ENCODE data around the gene KEAP1. TPM values are rescaled to one million over a fixed set of nuclear protein-coding genes. Genes with fewer than 3 reads are reported as not detected.

Gene KEAP1
- 51.6 to 75.8 TPM (median 59.7 TPM) in 5 replicates for total RNA-seq (2022; extraction: Qiagen RNA extraction; ENCODE audit: low read depth)

DNA sequence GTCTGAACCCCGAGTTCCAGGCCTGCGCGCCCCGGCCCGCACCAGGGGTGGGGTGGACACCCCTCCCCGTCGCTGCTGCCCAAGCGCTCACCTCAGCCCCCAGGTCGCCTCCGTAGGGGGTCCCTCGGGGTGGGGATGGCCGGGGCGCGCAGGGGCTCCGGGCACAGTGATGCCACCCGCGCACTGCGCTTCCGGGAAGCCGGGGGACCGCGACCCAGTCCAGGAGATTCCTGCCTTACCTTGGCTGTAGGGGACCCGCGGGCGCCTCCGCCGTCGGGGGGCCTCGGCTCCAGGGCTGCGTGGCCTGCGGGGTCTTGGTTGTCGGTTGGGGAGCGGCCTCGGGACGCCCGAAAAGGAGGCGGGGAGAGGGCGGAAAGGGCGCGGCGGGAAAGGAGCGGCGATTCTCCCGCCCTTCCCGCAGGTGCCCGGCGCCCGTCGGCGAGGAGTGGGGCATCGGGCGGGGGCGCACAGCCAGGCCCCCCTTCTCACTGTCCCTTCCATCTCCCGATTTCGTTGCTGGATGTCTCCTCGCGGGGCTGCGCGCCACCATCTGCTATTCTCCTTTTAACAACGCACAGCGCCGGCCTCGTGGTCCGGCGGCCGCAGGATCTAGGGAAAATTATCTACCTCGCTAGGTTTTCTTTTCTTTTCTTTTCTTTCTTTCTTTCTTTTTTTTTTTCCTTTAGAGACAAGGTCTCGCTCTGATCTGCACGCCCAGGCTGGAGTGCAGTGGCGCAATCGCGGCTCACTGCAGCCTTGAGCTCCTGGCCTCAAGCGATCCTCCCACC, at the start of gene KEAP1:
KEAP1 (minus strand) TSS at position 355 of the 788 bp plus-strand sequence. CDS start 3,323 bp downstream, outside the sequence.

DNA sequence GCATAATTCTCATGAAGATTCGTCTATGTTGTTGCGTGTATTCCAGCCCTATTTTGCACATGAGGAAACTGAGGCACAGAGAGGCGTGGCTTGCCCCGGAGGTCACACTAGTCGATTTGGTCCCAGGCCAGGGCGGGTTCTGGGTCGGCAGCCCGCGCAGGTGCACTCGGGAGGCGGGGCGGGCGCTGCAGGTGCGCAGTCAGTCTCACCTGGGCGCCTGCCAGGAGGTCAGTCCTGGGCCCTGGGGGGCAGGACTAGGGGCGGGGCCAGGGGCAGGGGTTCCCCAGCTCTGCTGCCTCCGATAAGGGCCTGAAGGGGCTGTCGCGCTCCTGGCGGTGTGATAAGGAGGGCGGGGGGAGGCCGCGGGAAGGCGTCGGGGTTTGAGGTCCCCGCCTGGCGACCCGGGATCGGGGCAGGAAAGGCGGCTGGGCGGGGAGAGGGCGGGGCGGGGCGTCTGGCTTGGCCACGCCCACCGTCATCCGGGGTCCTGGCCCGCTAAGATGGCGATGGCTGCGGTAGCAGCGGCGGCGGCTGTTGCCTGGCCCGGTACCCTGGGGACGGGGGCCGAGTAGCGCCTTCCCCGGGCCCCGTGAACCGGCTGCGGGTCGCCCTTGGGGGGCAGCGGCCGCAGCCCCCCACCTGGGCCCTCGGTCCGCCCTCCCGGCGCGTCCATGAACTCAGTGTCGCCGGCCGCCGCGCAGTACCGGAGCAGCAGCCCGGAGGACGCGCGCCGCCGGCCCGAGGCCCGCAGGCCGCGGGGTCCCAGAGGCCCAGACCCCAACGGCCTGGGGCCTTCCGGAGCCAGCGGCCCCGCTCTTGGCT, 40.5 kb upstream of the KEAP1 start, which contains the start of gene ATG4D:
ATG4D (plus strand) TSS at position 485 of the 822 bp plus-strand sequence; CDS start at position 672, 187 bp downstream.

DNA sequence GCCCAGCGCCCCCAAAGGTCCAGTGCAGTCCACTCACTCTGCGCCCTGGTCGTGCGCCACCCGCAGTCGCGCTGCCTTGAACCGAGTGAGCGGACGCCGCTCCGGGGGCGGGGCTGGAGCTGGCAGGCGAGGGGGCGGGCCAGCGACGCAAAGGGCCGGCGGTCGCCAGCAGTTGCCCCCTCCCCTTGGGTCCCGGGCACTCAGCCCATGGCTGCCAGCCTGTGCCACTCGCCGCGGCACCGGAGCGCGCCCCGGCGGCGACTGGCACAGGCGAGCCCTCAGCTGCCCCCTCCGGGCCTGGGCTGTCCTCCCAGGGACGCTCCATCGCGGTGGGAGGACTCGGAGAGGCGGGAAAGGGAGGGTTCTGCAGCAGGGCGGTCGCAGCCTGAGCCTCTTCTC, 14.2 kb upstream of the KEAP1 start, which contains the start of gene S1PR5:
S1PR5 (minus strand) TSS at position 87 of the 399 bp plus-strand sequence. CDS start 2,436 bp downstream, outside the sequence.

Other genes with a start within 250 kb of the KEAP1 start
- 4.2 to 6.4 TPM (median 5.1 TPM) in 5 replicates for gene ICAM1, start 232.2 kb downstream of the KEAP1 start, total RNA-seq (2022; extraction: Qiagen RNA extraction; ENCODE audit: low read depth)
- gene ICAM4, start 216.4 kb downstream of the KEAP1 start, total RNA-seq (2022; extraction: Qiagen RNA extraction; ENCODE audit: low read depth), result 0.10 to 0.12 TPM in 2 of 5 replicates, not detected in the others
- 0.42 to 1.2 TPM (median 0.78 TPM) in 5 replicates for gene ICAM5, start 213.4 kb downstream of the KEAP1 start, total RNA-seq (2022; extraction: Qiagen RNA extraction; ENCODE audit: low read depth)
- gene ZGLP1, start 193.5 kb downstream of the KEAP1 start, total RNA-seq (2022; extraction: Qiagen RNA extraction; ENCODE audit: low read depth), result 1.2 to 4.1 TPM (median 1.8 TPM) in 5 replicates
- gene FDX2, start 187.3 kb downstream of the KEAP1 start, total RNA-seq (2022; extraction: Qiagen RNA extraction; ENCODE audit: low read depth), result 22.1 to 41.4 TPM (median 33.1 TPM) in 5 replicates
- 19.7 to 31.8 TPM (median 26.2 TPM) in 5 replicates for gene RAVER1, start 169.8 kb downstream of the KEAP1 start, total RNA-seq (2022; extraction: Qiagen RNA extraction; ENCODE audit: low read depth)
- gene ICAM3, start 163.7 kb downstream of the KEAP1 start, total RNA-seq (2022; extraction: Qiagen RNA extraction; ENCODE audit: low read depth), result 6.5 to 11.4 TPM (median 8.8 TPM) in 5 replicates
- gene TYK2, start 122.8 kb downstream of the KEAP1 start, total RNA-seq (2022; extraction: Qiagen RNA extraction; ENCODE audit: low read depth), result 25.9 to 44.4 TPM (median 43.3 TPM) in 5 replicates
- 163 to 208 TPM (median 188 TPM) in 5 replicates for gene CDC37, start 99.8 kb downstream of the KEAP1 start, total RNA-seq (2022; extraction: Qiagen RNA extraction; ENCODE audit: low read depth)
- gene PDE4A, start 82.8 kb downstream of the KEAP1 start, total RNA-seq (2022; extraction: Qiagen RNA extraction; ENCODE audit: low read depth), result 4.2 to 5.2 TPM (median 4.2 TPM) in 5 replicates
- gene S1PR5, start 14.1 kb upstream of the KEAP1 start, total RNA-seq (2022; extraction: Qiagen RNA extraction; ENCODE audit: low read depth), result 2.0 to 3.0 TPM (median 2.5 TPM) in 5 replicates
- 16.7 to 24.8 TPM (median 20.3 TPM) in 5 replicates for gene ATG4D, start 40.5 kb upstream of the KEAP1 start, total RNA-seq (2022; extraction: Qiagen RNA extraction; ENCODE audit: low read depth)
- gene KRI1, start 62.7 kb upstream of the KEAP1 start, total RNA-seq (2022; extraction: Qiagen RNA extraction; ENCODE audit: low read depth), result 16.5 to 19.6 TPM (median 18.3 TPM) in 5 replicates
- gene CDKN2D, start 65.6 kb upstream of the KEAP1 start, total RNA-seq (2022; extraction: Qiagen RNA extraction; ENCODE audit: low read depth), result 4.2 to 6.2 TPM (median 5.3 TPM) in 5 replicates
- gene AP1M2, start 84.0 kb upstream of the KEAP1 start, total RNA-seq (2022; extraction: Qiagen RNA extraction; ENCODE audit: low read depth), result 28.1 to 60.3 TPM (median 41.5 TPM) in 5 replicates
- 6.4 to 8.0 TPM (median 7.2 TPM) in 5 replicates for gene SLC44A2, start 122.2 kb upstream of the KEAP1 start, total RNA-seq (2022; extraction: Qiagen RNA extraction; ENCODE audit: low read depth)
- 159 to 175 TPM (median 167 TPM) in 5 replicates for gene ILF3, start 151.0 kb upstream of the KEAP1 start, total RNA-seq (2022; extraction: Qiagen RNA extraction; ENCODE audit: low read depth)
- 27.4 to 34.5 TPM (median 32.1 TPM) in 5 replicates for gene QTRT1, start 198.1 kb upstream of the KEAP1 start, total RNA-seq (2022; extraction: Qiagen RNA extraction; ENCODE audit: low read depth)
- gene DNM2, start 214.7 kb upstream of the KEAP1 start, total RNA-seq (2022; extraction: Qiagen RNA extraction; ENCODE audit: low read depth), result 45.9 to 59.1 TPM (median 54.1 TPM) in 5 replicates